Immature natural killer cell (primary cell): ENCODE results near the gene CRTC1. TPM values are rescaled to one million over a fixed set of nuclear protein-coding genes. Genes with fewer than 3 reads are reported as not detected.

Experiments used
- DNase-seq, 3 donors: peaks; one replicate each; pipeline ENCODE4 v3.0.0; 2022; ENCODE audit warnings: mixed read lengths in 1 of 3
- H3K27ac Mint-ChIP-seq, 6 donors: one replicate each; pipeline ENCODE4 v1.8.0; 2020; ENCODE audit warnings: mixed read lengths in 6 of 6, mild to moderate bottlenecking in 5 of 6, inconsistent platforms in 4 of 6, moderate library complexity in 3 of 6
- H3K27me3 Mint-ChIP-seq, 3 donors: one replicate each; pipeline ENCODE4 v1.8.0; 2020 to 2021; ENCODE audit warnings: low read depth in 3 of 3, mild to moderate bottlenecking in 3 of 3, mixed read lengths in 3 of 3, moderate library complexity in 3 of 3, inconsistent platforms in 1 of 3
- H3K36me3 Mint-ChIP-seq, 3 donors: one replicate each; pipeline ENCODE4 v1.8.0; 2020; ENCODE audit warnings: mixed read lengths in 3 of 3, inconsistent platforms in 2 of 3, mild to moderate bottlenecking in 2 of 3
- H3K4me1 Mint-ChIP-seq, 2 donors: one replicate each; pipeline ENCODE4 v1.8.0; 2020; ENCODE audit warnings: inconsistent platforms in 2 of 2, mild to moderate bottlenecking in 2 of 2, mixed read lengths in 2 of 2, moderate library complexity in 1 of 2
- H3K4me3 Mint-ChIP-seq, 5 donors: one replicate each; pipeline ENCODE4 v1.8.0; 2020; ENCODE audit warnings: mild to moderate bottlenecking in 5 of 5, mixed read lengths in 5 of 5, inconsistent platforms in 3 of 5, moderate library complexity in 3 of 5
- H3K9me3 Mint-ChIP-seq, 6 donors: one replicate each; pipeline ENCODE4 v1.8.0; 2020; ENCODE audit warnings: mild to moderate bottlenecking in 6 of 6, mixed read lengths in 6 of 6, inconsistent platforms in 4 of 6, moderate library complexity in 3 of 6
- polyA plus RNA-seq, 3 donors: library from polyadenylated mRNA; unstranded; fragments of 300-500 nt; fragmentation: Illumina TruSeq; gene quantifications; one replicate each; pipeline ENCODE4 v1.2.3, GENCODE V29; 2021

CRTC1 gene
- polyA plus RNA-seq, 3 donors from 2014 or later, result 0.50 to 1.1 (median 0.85) TPM

- Mint-ChIP-seq H3K27me3 (peaks cover 2 to 8% (median 4%) of the 10 kb centered on the region in 3 donors), H3K9me3 (no peaks in the 10 kb centered on the region), H3K4me1 (peaks cover 31 to 36% of the 10 kb centered on the region in 2 donors), H3K4me3 (peak overlapping the region in 1 of 5 donors; percentile 23), H3K27ac (peak overlapping the region in 2 of 6 donors; percentile 51 to 58), H3K36me3 (no peaks in the 10 kb centered on the region)
- no peak for DNase-seq
Measured at GRCh38 chr19:18647371-18647767, 36.1 kb upstream of the CRTC1 start.

DNA sequence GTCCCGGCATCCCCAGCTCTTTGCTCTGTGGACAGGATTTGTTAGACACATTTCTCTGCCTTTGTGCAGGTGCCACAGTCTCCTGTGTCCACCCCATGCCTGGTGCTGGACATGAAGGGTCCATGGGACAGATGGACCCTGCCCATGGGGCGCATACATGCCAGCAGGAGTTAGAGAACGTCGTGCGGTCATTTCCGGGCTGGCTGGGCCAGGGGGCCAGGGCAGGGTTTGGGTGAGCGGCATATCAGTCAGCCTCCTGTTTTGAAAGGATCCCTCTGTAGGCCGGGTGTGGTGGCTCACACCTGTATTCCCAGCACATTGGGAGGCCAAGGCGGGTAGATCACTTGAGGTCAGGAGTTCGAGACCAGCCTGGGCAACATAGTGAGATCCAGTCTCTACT lies 35.7 kb upstream of the CRTC1 start:
- H3K27ac Mint-ChIP-seq, result no peak overlapping the region
- no peaks in the 10 kb centered on the region for H3K36me3 Mint-ChIP-seq
- H3K27me3 Mint-ChIP-seq, result peaks cover 2 to 8% (median 6%) of the 10 kb centered on the region in 3 donors
- H3K4me3 Mint-ChIP-seq, result peak overlapping the region in 3 of 5 donors; percentile 25 to 58 (median 53)
- H3K4me1 Mint-ChIP-seq, result peaks cover 31 to 36% of the 10 kb centered on the region in 2 donors
- no peak for DNase-seq
- H3K9me3 Mint-ChIP-seq, result no peaks in the 10 kb centered on the region

GRCh38 chr19:18648973-18649315 lies 34.5 kb upstream of the CRTC1 start:
- H3K4me3 Mint-ChIP-seq, result peak overlapping the region; percentile 80 to 91 (median 84)

GRCh38 chr19:18649371-18650020 lies 34.0 kb upstream of the CRTC1 start:
- Mint-ChIP-seq H3K9me3 (no peaks in the 10 kb centered on the region), H3K4me3 (peak overlapping the region; percentile 80 to 91 (median 84)), H3K4me1 (peaks cover 25 to 32% of the 10 kb centered on the region in 2 donors), H3K36me3 (no peaks in the 10 kb centered on the region), H3K27me3 (peaks cover 2 to 8% (median 7%) of the 10 kb centered on the region in 3 donors), H3K27ac (peak overlapping the region in 5 of 6 donors; percentile 35 to 87 (median 67))
- peak; percentile 39 to 40 (median 39) for DNase-seq

More at GRCh38 chr19:18648973-18649315, 34.5 kb upstream of the CRTC1 start:
- no peak for DNase-seq
- Mint-ChIP-seq H3K4me1 (peaks cover 31 to 35% of the 10 kb centered on the region in 2 donors), H3K27ac (peak overlapping the region in 3 of 6 donors; percentile 36 to 87 (median 67)), H3K9me3 (no peaks in the 10 kb centered on the region), H3K27me3 (peaks cover 2 to 8% (median 7%) of the 10 kb centered on the region in 3 donors), H3K36me3 (no peaks in the 10 kb centered on the region)

GRCh38 chr19:18650021-18650390 lies 33.5 kb upstream of the CRTC1 start:
- no peaks in the 10 kb centered on the region for H3K9me3 Mint-ChIP-seq
- peak overlapping the region; percentile 80 to 91 (median 84) for H3K4me3 Mint-ChIP-seq
- peaks cover 2 to 8% (median 7%) of the 10 kb centered on the region in 3 donors for H3K27me3 Mint-ChIP-seq
- H3K27ac Mint-ChIP-seq, result peak overlapping the region in 5 of 6 donors; percentile 35 to 87 (median 67)
- H3K4me1 Mint-ChIP-seq, result peaks cover 23 to 32% of the 10 kb centered on the region in 2 donors
- DNase-seq, result no peak
- no peaks in the 10 kb centered on the region for H3K36me3 Mint-ChIP-seq

GRCh38 chr19:18650468-18651041 lies 32.9 kb upstream of the CRTC1 start:
- Mint-ChIP-seq H3K4me3 (peak overlapping the region in 4 of 5 donors; percentile 80 to 91 (median 84)), H3K27me3 (peaks cover 3 to 9% (median 5%) of the 10 kb centered on the region in 3 donors), H3K9me3 (no peaks in the 10 kb centered on the region), H3K4me1 (peaks cover 23 to 29% of the 10 kb centered on the region in 2 donors), H3K27ac (peak overlapping the region in 2 of 6 donors; percentile 67 to 87), H3K36me3 (no peaks in the 10 kb centered on the region)
- no peak for DNase-seq

- Mint-ChIP-seq H3K9me3 (no peaks in the 10 kb centered on the region), H3K36me3 (no peaks in the 10 kb centered on the region), H3K4me1 (peaks cover 23 to 29% of the 10 kb centered on the region in 2 donors), H3K27ac (no peak overlapping the region), H3K27me3 (peaks cover 3 to 9% (median 4%) of the 10 kb centered on the region in 3 donors), H3K4me3 (no peak overlapping the region)
- no peak for DNase-seq
Measured at GRCh38 chr19:18651300-18651699, 32.2 kb upstream of the CRTC1 start.

- peaks cover 0 to under 1% (median 0%) of the 10 kb centered on the region in 3 donors for H3K36me3 Mint-ChIP-seq
- peaks cover 24 to 26% of the 10 kb centered on the region in 2 donors for H3K4me1 Mint-ChIP-seq
- DNase-seq, result no peak
- H3K27me3 Mint-ChIP-seq, result peaks cover 1 to 9% (median 4%) of the 10 kb centered on the region in 3 donors
- peak overlapping the region in 2 of 6 donors; percentile 36 to 40 for H3K27ac Mint-ChIP-seq
- H3K9me3 Mint-ChIP-seq, result no peaks in the 10 kb centered on the region
- H3K4me3 Mint-ChIP-seq, result no peak overlapping the region
Measured at GRCh38 chr19:18651733-18652132, 31.7 kb upstream of the CRTC1 start.

- no peak for DNase-seq
- Mint-ChIP-seq H3K4me3 (no peak overlapping the region), H3K4me1 (peaks cover 21 to 32% of the 10 kb centered on the region in 2 donors), H3K27ac (peak overlapping the region in 1 of 6 donors; percentile 35), H3K36me3 (peaks cover 0 to 4% (median 3%) of the 10 kb centered on the region in 3 donors), H3K9me3 (no peaks in the 10 kb centered on the region), H3K27me3 (peaks cover 3 to 11% (median 4%) of the 10 kb centered on the region in 3 donors)
Measured at GRCh38 chr19:18653853-18654252, 29.6 kb upstream of the CRTC1 start.

DNA sequence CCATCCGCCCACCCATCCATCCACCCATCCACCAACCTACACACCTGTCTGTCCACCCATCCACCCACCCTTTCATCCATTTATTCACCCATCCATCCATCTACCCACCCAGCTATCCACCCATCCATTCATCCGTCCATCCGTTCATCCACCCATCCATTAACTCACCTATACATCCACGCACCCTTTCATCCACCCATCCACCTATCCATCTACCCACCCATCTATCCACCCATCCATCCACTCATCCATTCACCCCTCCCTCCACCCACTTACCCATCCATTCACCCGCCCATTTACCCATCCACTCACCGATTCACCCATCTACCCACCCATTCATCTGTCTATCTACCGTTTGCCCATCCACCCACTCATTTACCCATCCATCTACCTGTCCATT lies 29.0 kb upstream of the CRTC1 start:
- Mint-ChIP-seq H3K36me3 (peaks cover 0 to 4% (median 3%) of the 10 kb centered on the region in 3 donors), H3K9me3 (no peaks in the 10 kb centered on the region), H3K27ac (peak overlapping the region in 1 of 6 donors; percentile 35), H3K27me3 (peaks cover 3 to 11% (median 4%) of the 10 kb centered on the region in 3 donors), H3K4me3 (no peak overlapping the region), H3K4me1 (peaks cover 20 to 32% of the 10 kb centered on the region in 2 donors)
- DNase-seq, result no peak

- Mint-ChIP-seq H3K4me3 (no peak overlapping the region), H3K4me1 (peaks cover 11 to 24% of the 10 kb centered on the region in 2 donors), H3K9me3 (no peaks in the 10 kb centered on the region), H3K27me3 (peaks cover 3 to 9% (median 4%) of the 10 kb centered on the region in 3 donors), H3K36me3 (peaks cover 0 to 4% (median 3%) of the 10 kb centered on the region in 3 donors), H3K27ac (no peak overlapping the region)
- no peak for DNase-seq
Measured at GRCh38 chr19:18655173-18655844, 28.2 kb upstream of the CRTC1 start.

DNA sequence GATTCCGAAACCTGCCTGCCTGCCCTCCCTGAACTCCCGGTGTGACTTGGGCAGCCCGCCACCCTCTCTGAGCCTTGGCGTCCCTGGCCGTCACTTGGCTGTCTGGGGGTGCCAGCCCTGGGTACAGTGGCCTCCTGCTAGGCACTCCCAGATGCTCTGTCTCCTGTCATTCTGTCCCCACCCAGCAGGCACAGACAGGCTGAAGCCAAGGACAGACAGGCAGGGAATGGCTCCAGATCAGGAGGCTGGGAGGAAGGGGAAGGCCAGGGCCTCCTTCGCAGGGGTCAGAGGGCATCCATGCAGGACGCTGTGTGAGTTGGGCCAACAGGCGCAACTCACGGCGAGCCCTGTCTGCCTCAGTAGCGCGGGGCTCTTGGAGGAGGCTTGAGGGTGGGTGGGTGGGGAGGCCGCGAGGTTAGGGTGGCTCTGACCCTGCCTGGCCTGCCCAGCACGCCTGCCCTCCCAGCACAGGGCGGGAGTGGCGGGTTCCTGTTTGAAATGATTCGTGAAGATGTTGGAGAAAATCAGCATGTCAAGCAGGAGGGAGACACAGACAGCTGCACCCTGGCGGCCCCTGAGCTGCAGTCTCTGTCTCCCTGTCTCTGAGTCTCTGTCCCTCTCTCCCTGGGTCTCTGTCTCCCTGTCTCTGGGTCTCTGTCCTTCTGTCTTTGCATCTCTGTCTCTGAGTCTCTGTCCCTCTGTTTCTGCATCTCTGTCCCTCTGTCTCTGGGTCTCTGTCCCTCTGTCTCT lies 27.0 kb upstream of the CRTC1 start:
- no peak for DNase-seq
- peaks cover 0 to 4% (median 3%) of the 10 kb centered on the region in 3 donors for H3K36me3 Mint-ChIP-seq
- peak overlapping the region in 2 of 6 donors; percentile 66 to 83 for H3K27ac Mint-ChIP-seq
- no peak overlapping the region for H3K4me3 Mint-ChIP-seq
- H3K27me3 Mint-ChIP-seq, result peaks cover 3 to 9% (median 4%) of the 10 kb centered on the region in 3 donors
- no peaks in the 10 kb centered on the region for H3K9me3 Mint-ChIP-seq
- H3K4me1 Mint-ChIP-seq, result peaks cover 12 to 23% of the 10 kb centered on the region in 2 donors
